Testis (tissue), 2 donors: Measurements from ENCODE around the gene TRPM2.

Source experiments
- CTCF ChIP-seq, 3 experiments: fragments of 450-650 bp in 2 of 3; fragments of 200-600 bp in 1 of 3; sonication (generic) in 1 of 3; IDR thresholded peaks; one replicate each; pipeline ENCODE4 v1.5.1; 2016 to 2019; ENCODE audit warnings: antibody characterized with exemption in 3 of 3, mild to moderate bottlenecking in 2 of 3, moderate library complexity in 1 of 3
- POLR2A ChIP-seq: fragments of 450-650 bp; IDR thresholded peaks from one replicate; pipeline ENCODE4 v1.6.1; 2017; ENCODE audit warnings: antibody characterized with exemption, mild to moderate bottlenecking, moderate library complexity

GRCh38 chr21:44424608-44425306 is 71.3 kb downstream of the TRPM2 start:
- TF ChIP-seq POLR2A (no peak), CTCF (IDR thresholded peaks at IDR 0.05) (no peak)
